Measurements from ENCODE around the gene TRIM15.
"Not testable (repeated sequence)": the region's sequence is repeated elsewhere in the genome, so short reads cannot be mapped to it uniquely, and the experiment has no call there.

Gene TRIM15

GRCh38 chr6:30219244-30219643 lies 55.9 kb downstream of the TRIM15 start:
- peak in 4 of 10 donors; percentile 23 to 41 (median 38) for DNase-seq
- intact Hi-C loops (cut with DNase I): loop anchor here (10.0 kb wide), 2 partner anchors 114 to 154 kb away; partner anchors contain the start of genes POLR1H and PPP1R11

- DNase-seq; intact Hi-C loops (cut with DNase I): not testable (repeated sequence)
Measured at GRCh38 chr6:30221395-30221794, 58.0 kb downstream of the TRIM15 start.

- DNase-seq; intact Hi-C loops (cut with DNase I): not testable (repeated sequence)
Measured at GRCh38 chr6:30221956-30222355, 58.6 kb downstream of the TRIM15 start.

Measured in posterior cingulate gyrus (tissue), 11 donors.